SJCRH30 (cell line): ENCODE results near the gene NR5A2. TPM values are rescaled to one million over a fixed set of nuclear protein-coding genes. Genes with fewer than 3 reads are reported as not detected.

Source experiments
- DNase-seq, 2 experiments: peaks; one replicate each; pipeline ENCODE4 v3.0.0-alpha.2; 2015 to 2020
- H3K27ac ChIP-seq: fragments of 250-450 bp; sonication (Bioruptor Pico); 2 replicates; pipeline ENCODE4 v1.5.1; 2020; ENCODE audit warnings: mild to moderate bottlenecking, moderate library complexity
- H3K27me3 ChIP-seq: fragments of 250-450 bp; sonication (Bioruptor Pico); 2 replicates; pipeline ENCODE4 v1.5.1; 2020; ENCODE audit warnings: mild to moderate bottlenecking, moderate library complexity
- H3K36me3 ChIP-seq: fragments of 250-450 bp; sonication (Bioruptor Pico); 2 replicates; pipeline ENCODE4 v1.5.1; 2020; ENCODE audit warnings: mild to moderate bottlenecking, moderate library complexity
- H3K4me1 ChIP-seq: fragments of 250-450 bp; sonication (Bioruptor Pico); 2 replicates; pipeline ENCODE4 v1.5.1; 2020; ENCODE audit warnings: mild to moderate bottlenecking, moderate library complexity
- H3K4me3 ChIP-seq: fragments of 250-450 bp; sonication (Bioruptor Pico); 2 replicates; pipeline ENCODE4 v1.5.1; 2020; ENCODE audit warnings: mild to moderate bottlenecking, moderate library complexity
- H3K9me3 ChIP-seq: fragments of 250-450 bp; sonication (Bioruptor Pico); replicated peaks from 2 replicates; pipeline ENCODE4 v1.5.1; 2020; ENCODE audit warnings: mild to moderate bottlenecking, moderate library complexity
- total RNA-seq: library from RNA; depleted of rRNA; stranded (reverse); fragments of >200 nt; shearing (Covaris generic); gene quantifications from 2 replicates; pipeline ENCODE4 v1.2.3, GENCODE V29; 2014

NR5A2 gene
- total RNA-seq, 1 experiment from 2014 or later = 1.0 TPM

DNA sequence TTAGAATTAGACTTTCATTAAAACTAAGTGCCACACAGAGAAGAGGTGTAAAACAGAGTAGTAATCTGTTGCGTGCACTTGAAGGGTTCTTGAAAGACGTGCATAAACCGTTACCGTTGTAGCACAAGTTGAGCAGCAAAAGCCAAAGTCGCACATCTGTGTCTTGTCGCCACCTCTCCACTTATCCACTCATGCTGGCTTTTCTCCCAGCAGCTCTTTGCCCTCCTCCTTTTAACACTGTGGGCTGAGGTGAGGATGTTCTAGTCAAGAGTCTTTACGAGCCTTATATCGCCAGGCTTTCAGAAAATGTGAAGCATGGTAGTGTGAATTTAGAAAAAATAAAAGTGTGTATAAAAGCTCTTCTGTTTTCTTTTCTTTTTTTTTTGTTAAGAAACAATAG lies 48.0 kb downstream of the NR5A2 start:
- H3K36me3 ChIP-seq = no peaks in the 10 kb centered on the region
- H3K27me3 ChIP-seq = no peaks in the 10 kb centered on the region
- H3K9me3 ChIP-seq = no peaks in the 10 kb centered on the region
- peak; percentile 10 to 36 for DNase-seq
- H3K27ac ChIP-seq = peak overlapping the region; percentile 62
- peak overlapping the region; percentile 48 for H3K4me3 ChIP-seq
- H3K4me1 ChIP-seq = peaks cover 17% of the 10 kb centered on the region; the same call in 1 of the 2 replicates

GRCh38 chr1:200075938-200076546 lies 48.5 kb downstream of the NR5A2 start:
- DNase-seq = peak; percentile 64 to 79
- Histone ChIP-seq H3K9me3 (no peaks in the 10 kb centered on the region), H3K4me1 (peaks cover 17% of the 10 kb centered on the region; the same call in 1 of the 2 replicates), H3K36me3 (no peaks in the 10 kb centered on the region), H3K27ac (peak overlapping the region; percentile 62), H3K4me3 (peak overlapping the region; percentile 48), H3K27me3 (no peaks in the 10 kb centered on the region)

DNA sequence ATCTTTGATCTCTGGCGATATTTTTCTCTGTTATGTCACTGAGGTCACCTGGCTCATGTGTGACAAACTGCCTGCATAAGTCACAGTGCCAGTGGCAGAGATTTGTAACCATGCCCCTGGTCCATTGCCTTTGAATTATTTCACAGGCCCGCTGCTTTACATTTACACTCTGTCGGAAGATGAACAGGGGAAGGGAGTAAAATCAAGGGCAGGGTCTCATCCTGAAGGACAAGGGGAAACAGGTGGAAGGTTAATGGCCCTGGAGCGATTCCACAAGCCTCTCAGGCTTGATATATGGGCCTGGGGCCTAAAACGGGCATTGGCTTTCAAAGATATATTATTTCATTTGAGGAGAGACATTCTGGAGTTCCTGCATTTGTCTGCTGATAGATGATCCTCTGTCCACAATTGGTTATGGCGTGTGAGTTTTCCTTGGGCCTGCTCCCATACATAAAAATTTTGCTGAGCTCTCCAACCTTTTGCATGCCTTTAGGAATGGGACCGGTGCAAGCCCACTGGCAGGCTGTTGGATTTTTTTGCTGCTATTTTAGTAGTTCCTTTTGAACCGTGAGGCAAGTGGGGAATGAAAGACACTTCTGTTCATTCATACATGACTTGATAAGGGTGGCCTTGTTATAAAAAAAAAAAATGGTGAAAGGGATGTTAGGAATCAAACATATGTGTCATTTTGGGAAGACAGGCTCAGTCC lies 51.9 kb downstream of the NR5A2 start:
- Histone ChIP-seq H3K27ac (no peak overlapping the region), H3K27me3 (no peaks in the 10 kb centered on the region), H3K4me3 (no peak overlapping the region), H3K36me3 (no peaks in the 10 kb centered on the region), H3K4me1 (peaks cover 17% of the 10 kb centered on the region; the same call in 1 of the 2 replicates), H3K9me3 (no peaks in the 10 kb centered on the region)
- DNase-seq = peak; percentile 5 to 47

- H3K4me3 ChIP-seq = no peak overlapping the region
- no peak for DNase-seq
- H3K27me3 ChIP-seq = no peaks in the 10 kb centered on the region
- H3K36me3 ChIP-seq = no peaks in the 10 kb centered on the region
- H3K4me1 ChIP-seq = peaks cover 15% of the 10 kb centered on the region; the same call in 1 of the 2 replicates
- no peak overlapping the region for H3K27ac ChIP-seq
- no peaks in the 10 kb centered on the region for H3K9me3 ChIP-seq
Measured at GRCh38 chr1:200081151-200081968, 53.9 kb downstream of the NR5A2 start.

- no peak for DNase-seq
- H3K4me1 ChIP-seq = peaks cover 9% of the 10 kb centered on the region; the same call in 1 of the 2 replicates
- no peaks in the 10 kb centered on the region for H3K36me3 ChIP-seq
- H3K27me3 ChIP-seq = no peaks in the 10 kb centered on the region
- no peaks in the 10 kb centered on the region for H3K9me3 ChIP-seq
- no peak overlapping the region for H3K27ac ChIP-seq
- H3K4me3 ChIP-seq = no peak overlapping the region
Measured at GRCh38 chr1:200081969-200082245, 54.4 kb downstream of the NR5A2 start.

DNA sequence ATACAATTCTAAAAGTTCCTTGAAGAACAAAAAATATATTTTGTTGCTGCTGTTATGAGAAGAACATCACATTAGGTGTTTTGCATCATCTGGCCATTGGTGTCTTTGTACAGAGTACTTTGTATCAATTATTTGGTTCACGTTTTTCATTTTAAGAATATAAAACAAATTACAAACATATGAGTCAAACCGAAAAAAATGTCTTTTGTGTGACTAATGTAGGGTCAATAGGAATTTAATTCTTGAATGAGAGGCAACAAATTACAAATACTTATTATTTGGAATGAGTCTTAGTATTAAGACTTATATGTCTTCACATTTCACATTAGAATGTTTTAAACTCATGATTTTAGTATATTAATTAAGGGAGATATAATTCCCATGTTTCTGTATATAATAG lies 54.8 kb downstream of the NR5A2 start:
- DNase-seq = no peak
- H3K27me3 ChIP-seq = no peaks in the 10 kb centered on the region
- no peaks in the 10 kb centered on the region for H3K36me3 ChIP-seq
- no peak overlapping the region for H3K27ac ChIP-seq
- peaks cover 8% of the 10 kb centered on the region; the same call in 1 of the 2 replicates for H3K4me1 ChIP-seq
- H3K9me3 ChIP-seq = no peaks in the 10 kb centered on the region
- H3K4me3 ChIP-seq = no peak overlapping the region

DNA sequence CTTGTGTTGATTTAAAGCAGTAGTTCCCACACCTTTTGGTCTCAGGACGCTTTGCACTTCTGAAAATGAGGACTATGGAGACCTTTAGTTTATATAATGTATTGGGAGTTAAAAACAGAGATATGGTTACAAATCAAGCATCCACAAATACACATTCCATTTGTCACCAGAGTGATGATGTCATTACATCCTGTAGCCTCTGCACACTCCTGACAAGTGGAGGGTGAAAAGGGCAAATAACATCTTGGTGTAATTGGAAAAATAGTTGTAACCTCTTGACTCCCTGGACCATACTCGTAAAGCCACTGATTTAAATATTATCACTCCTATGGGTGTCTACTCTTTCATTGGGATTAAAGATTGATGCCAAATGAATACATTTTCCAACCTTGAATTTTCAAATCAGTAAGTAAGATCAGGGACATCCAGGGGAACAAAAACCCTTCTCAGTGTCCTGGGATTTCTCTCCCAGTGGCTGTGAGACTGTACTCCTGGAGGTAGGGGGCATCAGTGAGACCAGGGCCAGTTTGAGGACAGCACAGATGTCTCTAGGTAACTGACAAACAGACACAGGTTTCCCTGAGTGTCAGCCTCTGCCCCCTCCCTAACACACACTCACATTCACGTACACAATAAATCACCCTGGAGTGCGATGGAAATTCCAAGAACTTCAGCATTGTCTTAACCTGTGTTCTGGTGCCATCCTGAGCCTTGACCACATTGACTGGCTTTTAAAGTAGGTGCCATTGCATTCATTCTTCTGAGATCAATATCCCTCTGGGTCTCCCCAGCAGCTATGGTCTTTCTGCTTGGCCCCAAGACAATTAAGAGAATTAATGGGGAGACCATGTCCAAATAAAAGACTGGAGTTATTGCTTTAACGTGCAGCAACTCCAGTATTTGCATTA lies 63.0 kb downstream of the NR5A2 start:
- H3K36me3 ChIP-seq = no peaks in the 10 kb centered on the region
- no peak overlapping the region for H3K27ac ChIP-seq
- no peaks in the 10 kb centered on the region for H3K27me3 ChIP-seq
- no peak for DNase-seq
- peaks cover 5% of the 10 kb centered on the region; the same call in 1 of the 2 replicates for H3K4me1 ChIP-seq
- no peaks in the 10 kb centered on the region for H3K9me3 ChIP-seq
- no peak overlapping the region for H3K4me3 ChIP-seq

DNA sequence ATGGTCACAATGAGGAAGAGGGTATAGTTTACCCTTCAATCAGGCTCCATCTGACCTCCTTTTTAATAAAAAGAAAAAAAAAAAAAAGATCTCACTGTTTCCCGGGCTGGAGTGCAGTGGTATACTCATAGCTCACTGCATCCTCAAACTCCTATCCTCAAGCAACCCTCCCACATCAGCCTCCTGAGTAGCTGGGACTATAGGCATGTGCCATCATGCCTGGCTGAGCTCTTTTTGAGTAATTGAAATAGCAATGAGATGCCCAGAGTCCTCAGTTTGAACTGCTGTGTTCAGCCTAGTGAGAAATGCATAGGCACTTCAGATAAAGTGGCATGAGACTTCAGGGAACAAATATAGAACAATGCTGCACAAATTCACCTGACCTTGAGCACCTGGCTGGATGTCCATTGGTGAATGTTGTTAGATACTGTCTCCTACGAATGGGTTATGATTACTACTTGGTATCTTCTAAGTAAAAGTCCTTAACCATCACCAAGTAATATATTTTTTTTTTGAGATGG lies 67.6 kb downstream of the NR5A2 start:
- H3K4me1 ChIP-seq = peaks cover 4% of the 10 kb centered on the region; the same call in 1 of the 2 replicates
- no peak overlapping the region for H3K4me3 ChIP-seq
- no peaks in the 10 kb centered on the region for H3K9me3 ChIP-seq
- H3K36me3 ChIP-seq = no peaks in the 10 kb centered on the region
- no peaks in the 10 kb centered on the region for H3K27me3 ChIP-seq
- no peak for DNase-seq
- no peak overlapping the region for H3K27ac ChIP-seq

DNA sequence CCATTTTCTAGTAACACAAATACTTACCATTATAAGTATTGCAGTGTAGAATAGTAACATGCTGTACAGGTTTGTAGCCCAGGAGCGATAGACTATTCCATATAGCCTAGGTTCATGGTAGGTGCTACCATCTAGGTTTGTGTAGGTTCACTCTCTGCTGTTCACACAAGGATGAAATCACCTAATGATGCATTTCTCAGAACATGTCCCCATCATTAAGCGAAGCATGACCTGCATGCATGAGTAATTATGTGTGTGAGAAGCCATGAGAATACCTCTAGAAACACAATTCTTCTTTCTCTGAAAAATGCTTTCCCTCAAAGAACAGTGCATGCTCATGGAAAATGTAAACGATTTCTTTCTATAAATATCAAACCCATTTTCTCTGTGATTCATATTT lies 69.3 kb downstream of the NR5A2 start:
- no peaks in the 10 kb centered on the region for H3K4me1 ChIP-seq
- H3K4me3 ChIP-seq = no peak overlapping the region
- no peak overlapping the region for H3K27ac ChIP-seq
- no peaks in the 10 kb centered on the region for H3K36me3 ChIP-seq
- H3K9me3 ChIP-seq = no peaks in the 10 kb centered on the region
- no peaks in the 10 kb centered on the region for H3K27me3 ChIP-seq
- DNase-seq = no peak

DNA sequence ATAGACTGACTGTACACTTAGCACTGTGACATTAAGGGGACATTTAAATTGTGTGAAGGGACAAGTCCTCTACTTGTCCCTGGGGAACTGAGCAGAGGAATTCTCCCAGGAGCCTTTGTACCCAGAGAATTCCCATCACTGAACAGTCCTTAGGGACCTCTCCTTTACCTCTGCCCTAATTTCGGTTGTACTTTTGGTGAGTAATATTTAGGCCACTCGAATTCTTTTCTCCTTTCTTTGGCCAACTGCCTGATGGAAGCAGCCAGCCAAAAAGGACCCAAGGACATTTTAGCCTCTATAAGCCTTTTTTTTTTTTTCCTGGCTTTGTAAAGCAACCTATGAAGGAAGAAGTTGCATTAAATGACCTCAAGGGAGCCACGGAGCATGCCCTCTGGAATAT lies 71.5 kb downstream of the NR5A2 start:
- Histone ChIP-seq H3K9me3 (no peaks in the 10 kb centered on the region), H3K4me3 (no peak overlapping the region), H3K4me1 (no peaks in the 10 kb centered on the region), H3K27me3 (no peaks in the 10 kb centered on the region), H3K27ac (no peak overlapping the region), H3K36me3 (no peaks in the 10 kb centered on the region)
- no peak for DNase-seq

GRCh38 chr1:200103966-200104583 lies 76.6 kb downstream of the NR5A2 start:
- H3K36me3 ChIP-seq = no peaks in the 10 kb centered on the region
- no peaks in the 10 kb centered on the region for H3K4me1 ChIP-seq
- no peaks in the 10 kb centered on the region for H3K27me3 ChIP-seq
- no peak overlapping the region for H3K4me3 ChIP-seq
- no peak for DNase-seq
- no peak overlapping the region for H3K27ac ChIP-seq
- no peaks in the 10 kb centered on the region for H3K9me3 ChIP-seq

- Histone ChIP-seq H3K27ac (no peak overlapping the region), H3K9me3 (no peaks in the 10 kb centered on the region)
Measured at GRCh38 chr1:200107004-200107470, 79.5 kb downstream of the NR5A2 start.

DNA sequence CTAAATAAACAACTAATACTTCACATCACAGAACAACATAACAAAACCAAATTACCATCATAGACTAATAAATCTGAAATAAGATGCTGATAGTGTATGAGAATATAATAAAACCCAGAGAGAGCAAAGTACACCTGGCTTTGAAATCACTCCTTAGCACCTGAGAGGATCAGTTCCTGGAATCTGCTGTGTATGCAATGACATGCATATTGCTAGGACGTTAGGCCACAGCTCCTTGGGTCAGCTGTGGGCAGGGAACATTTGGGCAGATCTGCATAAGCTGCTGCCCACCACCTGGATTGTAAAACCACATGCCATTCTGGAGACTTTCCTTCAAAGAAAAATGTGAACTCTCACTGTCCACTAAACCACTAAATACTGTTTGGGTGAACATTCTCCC lies 81.1 kb downstream of the NR5A2 start:
- no peak overlapping the region for H3K27ac ChIP-seq
- no peak for DNase-seq
- H3K36me3 ChIP-seq = no peaks in the 10 kb centered on the region
- no peaks in the 10 kb centered on the region for H3K27me3 ChIP-seq
- H3K9me3 ChIP-seq = no peaks in the 10 kb centered on the region
- no peaks in the 10 kb centered on the region for H3K4me1 ChIP-seq
- H3K4me3 ChIP-seq = no peak overlapping the region

More at GRCh38 chr1:200107004-200107470, 79.5 kb downstream of the NR5A2 start:
- H3K36me3 ChIP-seq = no peaks in the 10 kb centered on the region
- no peaks in the 10 kb centered on the region for H3K4me1 ChIP-seq
- no peak for DNase-seq
- no peak overlapping the region for H3K4me3 ChIP-seq
- no peaks in the 10 kb centered on the region for H3K27me3 ChIP-seq

DNA sequence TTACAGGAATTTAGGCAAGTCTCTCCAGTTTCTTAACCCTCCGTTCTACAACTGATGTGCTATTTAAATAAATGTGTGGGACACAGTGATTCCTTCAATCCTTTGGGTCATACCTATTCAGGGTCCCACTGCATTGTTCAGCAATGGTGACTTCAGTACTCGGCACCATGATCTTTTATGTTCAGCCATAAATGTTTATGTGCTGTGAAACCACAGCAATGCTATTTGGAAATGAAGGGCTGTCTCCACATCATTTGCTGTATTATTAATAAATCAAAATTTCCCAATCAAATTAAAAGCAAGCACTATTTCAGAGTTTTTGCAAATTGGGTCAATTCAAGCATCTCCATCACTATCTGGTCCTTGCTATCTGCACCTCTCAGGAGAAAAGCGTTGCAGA lies 84.8 kb downstream of the NR5A2 start:
- H3K9me3 ChIP-seq = no peaks in the 10 kb centered on the region
- DNase-seq = no peak
- H3K4me1 ChIP-seq = no peaks in the 10 kb centered on the region
- no peaks in the 10 kb centered on the region for H3K27me3 ChIP-seq
- no peak overlapping the region for H3K27ac ChIP-seq
- no peak overlapping the region for H3K4me3 ChIP-seq
- H3K36me3 ChIP-seq = no peaks in the 10 kb centered on the region
